Inferior parietal cortex (tissue), 1 donor: ENCODE results near the gene VIL1.
A peak's percentile ranks its signal among the peaks of the same experiment; 100 is the strongest.

Experiments
- DNase-seq: peaks from one replicate; pipeline ENCODE4 v3.0.0-alpha.2; 2016; ENCODE audit errors: extremely low spot score

VIL1 gene

DNA sequence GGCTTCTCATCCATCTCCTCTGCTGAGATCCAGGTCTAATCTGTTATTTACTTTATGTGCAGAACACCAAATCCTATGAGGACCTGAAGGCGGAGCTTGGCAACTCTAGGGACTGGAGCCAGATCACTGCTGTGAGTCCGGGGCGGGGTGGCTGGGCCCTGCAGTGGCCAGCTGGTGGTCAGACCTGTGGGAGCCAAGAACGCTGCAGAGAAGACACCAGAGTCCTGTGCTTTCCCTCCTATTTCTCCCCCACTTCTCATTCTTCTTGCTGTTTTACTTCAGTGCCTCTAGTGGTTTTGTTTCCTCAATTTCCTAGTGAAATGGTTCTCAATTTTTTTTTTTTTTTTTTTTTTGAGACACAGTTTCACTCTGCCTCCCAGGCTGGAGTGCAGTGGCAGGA is 19.7 kb downstream of the VIL1 start:
- no peak for DNase-seq

DNA sequence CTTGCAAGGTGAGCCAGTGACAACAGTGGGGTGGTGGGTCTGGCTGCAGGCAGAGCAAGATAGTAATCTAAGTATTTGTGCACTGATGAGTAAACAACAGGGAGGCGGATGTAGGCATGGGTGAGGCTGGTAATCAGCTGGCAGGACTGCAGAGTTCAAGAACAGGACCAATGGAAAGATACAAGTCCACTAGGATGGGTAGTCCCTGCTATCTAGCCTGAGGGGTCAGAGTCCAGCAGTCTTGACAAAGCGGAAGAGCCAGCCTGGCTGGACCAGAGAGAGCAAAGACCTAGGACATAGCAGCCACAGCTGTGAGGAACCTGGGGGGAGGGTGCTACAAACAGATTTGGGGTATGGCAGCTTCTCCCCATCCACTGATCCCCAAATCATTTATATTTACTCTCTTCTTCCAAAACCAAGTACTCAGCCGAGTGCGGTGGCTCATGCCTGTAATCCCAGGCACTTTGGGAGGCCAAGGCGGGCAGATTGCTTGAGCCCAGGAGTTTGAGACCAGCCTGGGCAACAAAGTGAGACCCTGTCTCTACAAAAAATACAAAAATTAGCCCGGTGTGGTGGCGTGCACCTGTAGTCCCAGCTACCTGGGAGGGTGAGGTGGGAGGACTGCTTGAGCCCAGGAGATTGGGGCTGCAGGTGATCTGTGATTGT is 25.9 kb downstream of the VIL1 start:
- no peak for DNase-seq

DNA sequence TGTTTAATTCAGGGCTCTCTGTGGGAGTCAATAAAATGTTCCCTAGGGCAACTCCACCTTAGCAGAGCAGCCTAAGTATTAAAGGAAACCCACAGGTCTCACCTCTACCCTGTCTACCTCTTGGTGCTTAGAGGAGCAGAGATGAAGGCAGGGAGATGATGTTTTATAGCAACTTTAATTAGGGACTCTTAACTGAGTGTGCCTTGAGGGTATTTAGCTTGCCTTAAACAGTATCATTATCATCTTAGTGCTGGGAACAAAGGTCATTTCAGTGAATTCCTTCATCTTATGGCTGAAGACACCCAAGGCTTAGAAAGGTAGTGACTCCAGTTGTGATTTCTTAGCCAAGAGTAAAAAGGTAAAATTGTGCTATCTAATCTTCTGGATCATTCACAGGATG is 26.7 kb downstream of the VIL1 start:
- no peak for DNase-seq

DNA sequence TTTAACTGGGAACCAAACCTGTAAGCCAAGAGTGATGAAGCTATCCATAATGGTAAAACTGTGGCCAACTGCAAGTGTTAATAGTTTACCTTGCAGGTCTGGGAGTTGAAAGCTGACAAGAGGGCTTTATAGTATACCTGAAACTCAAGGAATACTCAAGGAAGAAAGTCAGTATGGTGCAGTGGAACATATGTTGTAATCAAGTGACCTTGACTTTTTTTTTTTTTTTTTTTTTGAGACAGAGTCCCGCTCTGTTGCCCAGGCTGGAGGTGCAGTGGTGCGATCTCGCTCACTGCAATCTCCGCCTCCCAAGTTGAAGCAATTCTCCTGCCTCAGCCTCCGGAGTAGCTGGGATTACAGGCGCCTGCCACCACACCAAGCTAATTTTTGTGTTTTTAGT is 27.6 kb downstream of the VIL1 start:
- DNase-seq, result no peak

DNA sequence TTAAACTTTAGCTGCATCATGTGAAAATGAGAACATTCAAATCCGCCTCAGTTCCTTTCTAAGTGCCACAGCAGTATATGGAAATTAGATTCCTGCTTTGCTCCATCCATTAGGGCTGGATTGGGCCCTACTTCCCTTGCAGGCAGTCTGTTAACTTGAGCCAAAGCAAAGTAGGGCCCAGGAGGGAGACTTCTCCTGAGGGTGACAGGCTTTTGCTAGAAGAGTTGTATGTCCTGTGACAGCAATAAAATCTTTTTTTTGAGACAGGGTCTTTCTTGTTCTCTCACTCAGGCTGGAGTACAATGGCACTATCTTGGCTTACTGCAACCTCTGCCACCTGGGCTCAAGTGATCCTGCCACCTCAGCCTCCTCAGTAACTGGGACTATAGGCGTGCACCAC is 28.1 kb downstream of the VIL1 start:
- DNase-seq, result no peak

DNA sequence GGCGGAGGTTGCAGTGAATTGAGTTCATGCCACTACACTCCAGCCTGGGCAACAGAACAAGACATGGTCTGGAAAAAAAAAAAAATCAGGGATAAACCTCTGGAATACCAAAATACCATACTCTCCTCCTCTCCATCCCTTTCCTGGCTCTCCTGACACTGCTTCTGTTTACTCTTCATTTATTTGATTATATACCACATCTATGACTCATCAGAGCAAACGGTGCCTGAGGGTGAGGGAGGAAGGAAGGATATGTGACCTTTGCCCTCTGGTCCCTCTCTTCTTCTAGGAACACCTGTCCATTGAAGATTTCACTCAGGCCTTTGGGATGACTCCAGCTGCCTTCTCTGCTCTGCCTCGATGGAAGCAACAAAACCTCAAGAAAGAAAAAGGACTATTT is 30.0 kb downstream of the VIL1 start:
- DNase-seq, result no peak

DNA sequence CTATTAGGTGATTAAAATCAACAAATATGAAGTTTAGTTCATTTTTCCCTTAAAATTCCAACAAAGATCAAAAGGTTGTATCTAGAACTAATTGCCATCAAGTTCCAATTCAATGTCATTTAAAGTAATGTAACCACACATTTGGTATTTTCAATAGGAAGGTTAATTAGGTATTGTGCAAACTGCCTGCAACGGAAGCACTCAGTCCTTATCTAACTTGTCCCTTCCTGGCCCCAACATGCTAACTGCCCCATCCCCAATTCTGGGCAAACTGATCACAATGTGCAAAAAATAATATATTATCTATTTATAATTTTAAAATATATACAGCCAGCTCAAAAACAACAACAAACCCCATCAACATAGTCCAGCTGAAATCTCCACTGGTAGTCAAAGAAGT is 33.2 kb downstream of the VIL1 start:
- no peak for DNase-seq

DNA sequence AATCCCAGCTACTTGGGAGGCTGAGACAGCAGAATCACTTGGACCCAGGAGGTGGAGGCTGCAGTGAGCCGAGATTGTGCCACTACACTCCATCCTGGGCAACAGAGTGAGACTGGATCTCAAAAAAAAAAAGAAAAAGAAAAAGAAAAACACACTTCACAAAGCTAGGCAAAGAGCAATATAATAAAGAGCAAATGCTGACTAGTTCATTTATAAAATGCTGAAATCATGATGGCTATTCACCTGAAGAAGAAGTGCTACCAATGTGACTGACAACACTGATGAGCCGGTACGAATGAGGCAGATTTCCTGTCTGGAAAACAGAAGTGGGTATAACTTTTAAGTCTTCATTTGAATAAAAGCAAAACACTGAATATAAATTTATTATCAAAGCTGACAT is 37.9 kb downstream of the VIL1 start:
- DNase-seq, result no peak

DNA sequence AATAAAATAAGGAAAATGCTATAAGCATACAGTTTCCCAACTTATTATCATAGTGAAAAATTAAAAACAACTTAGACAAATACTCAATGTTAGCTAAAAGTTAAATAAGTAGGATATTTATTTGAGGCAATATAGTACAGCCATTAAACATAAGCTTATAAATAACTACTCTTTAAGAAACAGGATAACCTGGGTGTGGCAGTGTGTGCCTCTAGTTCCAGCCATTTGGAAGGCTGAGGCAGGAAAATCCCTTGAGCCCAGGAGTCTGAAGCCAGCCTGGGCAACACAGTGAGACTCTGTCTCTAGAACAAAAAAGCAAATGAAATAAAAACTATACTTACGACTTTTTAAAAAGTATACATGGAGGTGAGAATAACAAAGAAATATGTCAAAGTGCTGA is 39.7 kb downstream of the VIL1 start:
- DNase-seq, result no peak

DNA sequence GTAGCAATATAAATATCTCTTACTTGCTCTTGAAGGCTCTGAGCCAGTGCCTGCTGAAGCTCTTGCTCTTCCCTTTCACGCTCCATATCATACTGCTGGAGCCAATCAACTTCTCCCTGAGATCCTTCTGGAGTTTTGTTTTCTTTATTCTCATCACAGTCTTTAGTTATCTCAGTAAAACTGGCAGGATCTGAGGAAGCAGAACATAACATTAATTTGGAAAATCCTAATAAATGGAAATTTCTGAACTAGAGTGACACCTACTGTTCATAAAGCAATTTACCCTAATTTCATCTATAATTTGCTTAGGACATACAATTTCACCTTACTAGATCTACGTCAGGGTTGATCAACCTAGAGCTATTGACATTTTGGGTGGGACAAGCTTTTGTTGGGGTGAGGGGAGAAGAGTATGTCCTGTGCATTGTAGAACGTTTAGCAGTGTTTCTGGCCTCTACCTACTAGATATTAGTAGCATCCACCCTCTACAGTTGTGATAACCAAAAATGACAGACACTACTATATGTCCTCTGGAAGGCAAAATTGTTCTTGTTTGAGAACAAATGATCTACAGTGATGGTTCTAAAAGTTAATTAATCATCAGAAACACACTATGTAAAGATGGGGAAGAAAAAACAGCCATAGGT is 47.2 kb downstream of the VIL1 start:
- DNase-seq, result peak; percentile 33

DNA sequence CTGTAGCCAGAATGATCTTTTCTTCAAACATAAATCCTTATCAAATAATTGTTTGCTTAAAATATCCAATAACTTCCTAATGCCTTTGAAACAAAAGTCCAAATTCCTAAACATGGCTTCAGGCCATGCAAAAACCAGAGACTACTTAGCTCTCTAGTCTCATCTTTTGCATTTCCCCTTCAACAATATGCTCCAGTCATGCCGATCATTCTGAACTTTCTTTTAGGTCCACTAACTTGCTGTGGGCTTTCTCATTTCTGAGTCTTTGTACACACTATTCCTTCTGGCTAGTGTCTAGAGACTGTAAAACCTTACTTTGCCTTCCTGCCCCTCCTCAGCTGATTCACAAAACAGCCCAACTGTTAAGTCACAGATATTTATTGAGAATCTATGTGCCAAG is 51.5 kb downstream of the VIL1 start:
- no peak for DNase-seq

DNA sequence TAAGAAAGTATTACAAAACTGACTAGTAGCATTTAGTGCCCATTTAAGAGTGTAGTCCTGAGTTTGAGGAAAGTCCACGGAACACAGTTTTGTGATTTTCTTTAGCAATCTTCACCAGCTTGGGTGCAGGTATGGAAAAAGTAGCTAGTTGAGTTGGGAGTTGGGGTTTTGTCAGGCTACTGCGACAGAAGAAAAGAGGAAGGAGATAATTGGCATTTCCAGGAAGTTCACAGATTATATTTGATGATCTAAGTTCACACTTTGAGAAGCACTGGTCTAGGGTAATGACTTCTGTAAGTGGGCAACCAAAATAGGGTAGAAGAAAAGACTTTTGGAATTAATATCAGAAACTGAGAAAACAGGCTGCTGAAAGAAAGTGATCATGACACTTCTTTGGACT is 52.1 kb downstream of the VIL1 start:
- DNase-seq, result no peak

DNA sequence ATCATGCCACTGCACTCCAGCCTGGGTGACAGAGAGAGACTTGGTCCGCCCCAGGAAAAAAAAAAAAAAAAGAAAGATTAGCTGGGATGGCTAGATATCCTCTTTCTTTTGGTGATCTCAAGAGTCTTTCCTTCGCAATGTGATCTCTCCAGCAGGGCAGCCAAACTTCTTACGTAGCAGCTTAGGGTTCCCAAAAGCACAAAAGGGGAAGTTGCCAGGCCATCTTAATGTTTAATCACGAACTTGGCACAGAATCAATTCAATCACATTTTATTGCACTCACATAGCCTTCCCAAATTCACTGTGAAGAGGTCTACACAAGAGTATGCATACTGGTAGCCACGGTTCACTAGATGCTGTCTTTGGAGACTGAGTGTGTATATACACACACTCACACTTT is 53.1 kb downstream of the VIL1 start:
- DNase-seq, result no peak

DNA sequence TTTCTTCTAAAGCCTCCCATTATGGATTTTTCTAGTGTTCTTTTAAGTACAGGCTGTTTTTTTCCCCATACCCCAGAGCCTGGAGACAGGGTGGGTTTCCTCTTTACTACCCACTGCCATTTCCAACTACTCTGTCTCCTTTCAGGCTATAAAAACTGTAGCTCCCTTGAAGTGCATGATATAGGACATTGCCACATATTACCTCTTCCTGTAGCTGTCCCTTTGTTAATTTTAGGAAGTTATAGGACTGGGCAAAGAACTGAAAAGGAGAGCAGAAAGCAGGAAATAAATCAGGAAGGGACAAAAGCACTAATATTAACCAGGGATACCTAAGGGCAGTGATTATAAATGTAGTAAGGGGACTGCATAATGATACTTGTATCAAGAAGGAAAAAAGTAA is 54.1 kb downstream of the VIL1 start:
- DNase-seq, result no peak

DNA sequence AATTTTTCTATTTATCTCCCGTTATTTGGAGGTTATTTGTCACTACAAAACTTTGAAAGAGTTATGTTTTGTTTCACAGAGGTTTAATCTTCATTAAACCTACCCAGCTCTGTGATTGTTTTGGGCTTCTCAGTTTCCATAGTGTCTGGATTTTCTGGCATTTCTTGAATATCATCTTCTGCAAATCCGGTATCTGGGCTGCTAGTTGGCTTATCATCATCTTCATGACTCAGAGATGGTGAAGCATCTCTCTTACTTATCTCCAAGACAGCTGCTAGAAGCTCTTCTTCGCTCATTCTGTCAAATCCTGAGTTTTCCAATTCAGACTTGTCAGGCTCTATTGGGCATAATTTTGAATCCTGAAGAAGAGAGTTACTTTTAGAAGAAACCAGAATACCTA is 55.6 kb downstream of the VIL1 start:
- no peak for DNase-seq

DNA sequence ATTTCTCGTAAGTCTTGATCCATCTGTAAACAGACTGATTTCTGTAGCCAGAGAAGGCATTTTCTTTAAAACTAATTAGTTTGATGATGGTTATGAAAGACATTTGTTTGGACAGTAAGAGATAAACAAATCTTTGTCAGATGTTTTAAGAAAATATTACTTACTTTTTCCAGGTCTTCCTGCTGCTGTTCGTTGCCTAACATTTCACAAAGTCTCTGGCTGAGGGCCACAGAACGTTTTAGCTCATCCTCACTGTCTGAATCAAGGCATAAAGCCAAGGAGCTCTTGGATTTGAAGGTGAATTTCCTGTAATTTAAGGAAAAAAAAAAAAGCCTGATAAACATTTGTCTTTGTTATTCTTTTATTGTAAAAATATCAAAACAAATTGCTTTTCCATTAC is 57.8 kb downstream of the VIL1 start:
- DNase-seq, result no peak

DNA sequence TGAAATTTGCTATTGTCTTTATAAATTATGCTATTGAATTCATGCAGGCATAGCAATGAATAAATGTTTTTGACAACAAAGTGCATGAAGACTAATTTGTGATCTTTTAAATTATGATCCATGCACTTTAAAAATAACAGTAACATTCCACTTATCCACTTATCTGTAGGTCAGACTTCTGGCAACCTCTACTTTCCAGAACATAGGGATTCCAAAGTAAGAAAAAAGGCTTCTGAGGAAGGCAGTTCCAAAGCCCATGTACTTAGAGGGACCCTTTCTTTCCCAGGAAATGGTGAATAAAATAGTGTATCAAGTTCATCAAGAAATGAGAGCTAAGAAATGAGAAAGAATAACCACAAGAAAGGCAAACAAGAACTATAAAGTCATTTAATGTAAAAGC is 58.3 kb downstream of the VIL1 start:
- DNase-seq, result no peak

DNA sequence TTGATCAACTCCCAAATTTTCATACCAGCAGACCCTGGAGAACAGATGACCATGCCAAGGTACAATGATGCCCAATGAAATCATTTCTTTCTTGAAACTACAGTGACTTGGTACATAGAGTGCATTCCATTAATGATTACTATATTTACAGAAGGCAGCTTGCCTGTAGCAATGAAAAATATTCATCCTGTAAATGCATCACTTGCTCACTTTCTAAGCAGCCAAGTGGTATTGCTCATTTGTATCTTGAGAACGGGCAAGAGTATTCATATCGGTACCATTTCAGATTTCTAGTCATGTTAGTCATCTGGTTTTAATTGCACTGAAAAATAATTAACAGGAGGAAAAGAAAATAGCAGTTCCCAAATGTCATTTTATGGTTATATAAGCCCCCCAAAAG is 59.6 kb downstream of the VIL1 start:
- DNase-seq, result no peak

DNA sequence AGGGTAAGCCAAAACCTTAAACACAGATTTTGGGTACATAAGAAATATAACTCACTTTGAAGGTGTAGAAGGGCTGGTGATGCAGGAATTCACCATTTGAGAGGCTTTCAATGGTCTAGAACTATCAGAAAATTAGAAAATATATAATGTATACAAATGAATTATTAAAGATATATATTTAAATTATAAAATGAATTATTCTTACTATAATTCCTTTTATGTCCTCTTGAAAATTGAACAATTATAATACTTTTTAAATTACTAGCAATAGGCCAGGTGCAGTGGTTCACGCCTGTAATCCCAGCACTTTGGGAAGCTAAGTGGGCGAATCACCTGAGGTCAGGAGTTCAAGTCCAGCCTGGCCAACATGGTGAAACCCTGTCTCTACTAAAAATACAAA is 60.7 kb downstream of the VIL1 start:
- no peak for DNase-seq

DNA sequence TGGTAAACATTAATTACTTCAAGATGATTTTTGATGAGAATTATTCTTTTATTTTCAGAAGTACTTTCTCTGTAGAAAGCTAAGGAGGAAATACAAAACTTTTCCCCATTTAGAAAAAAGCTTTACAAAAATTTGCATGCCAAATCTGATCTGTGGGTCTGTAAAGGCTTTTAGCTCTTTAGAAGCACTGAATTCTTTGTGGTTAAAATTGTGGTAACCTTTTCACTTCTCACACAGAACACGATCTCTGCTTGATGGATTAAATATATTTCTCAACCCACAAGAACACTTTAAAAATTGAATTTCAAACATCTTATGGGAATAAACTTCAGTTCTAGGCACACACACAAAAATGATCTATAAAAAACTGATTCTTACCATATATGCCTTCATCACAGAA is 63.7 kb downstream of the VIL1 start:
- DNase-seq, result no peak

DNA sequence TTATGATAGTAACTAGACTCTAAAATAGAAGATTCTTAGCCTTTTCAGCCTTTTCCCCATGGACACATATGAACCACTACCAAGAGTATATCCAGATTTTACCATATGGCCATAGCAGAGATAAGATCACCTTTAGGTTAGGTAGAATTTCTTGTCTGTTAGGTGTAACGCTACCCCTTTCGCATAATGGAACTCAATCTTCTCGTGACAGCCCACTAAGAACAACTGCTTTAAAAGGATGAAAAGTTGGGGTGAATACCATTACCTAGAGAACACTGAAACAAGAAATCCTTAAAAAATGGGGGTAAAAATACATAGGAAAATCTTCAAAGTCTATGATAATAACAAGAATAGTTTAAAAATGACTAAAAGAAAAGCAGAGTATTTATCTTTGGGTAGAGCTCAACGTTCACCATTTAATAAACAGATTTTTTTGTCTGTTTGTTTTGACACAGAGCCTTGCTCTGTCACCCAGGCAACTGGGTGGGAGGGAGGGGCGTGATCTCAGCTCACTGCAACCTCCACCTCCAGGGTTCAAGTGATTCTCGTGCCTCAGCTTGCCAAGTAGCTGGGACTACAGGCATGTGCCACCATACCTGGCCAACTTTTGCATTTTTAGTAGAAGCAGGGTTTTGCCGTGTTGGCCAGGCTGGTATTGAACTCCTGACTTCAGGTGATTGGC is 67.2 kb downstream of the VIL1 start:
- no peak for DNase-seq

DNA sequence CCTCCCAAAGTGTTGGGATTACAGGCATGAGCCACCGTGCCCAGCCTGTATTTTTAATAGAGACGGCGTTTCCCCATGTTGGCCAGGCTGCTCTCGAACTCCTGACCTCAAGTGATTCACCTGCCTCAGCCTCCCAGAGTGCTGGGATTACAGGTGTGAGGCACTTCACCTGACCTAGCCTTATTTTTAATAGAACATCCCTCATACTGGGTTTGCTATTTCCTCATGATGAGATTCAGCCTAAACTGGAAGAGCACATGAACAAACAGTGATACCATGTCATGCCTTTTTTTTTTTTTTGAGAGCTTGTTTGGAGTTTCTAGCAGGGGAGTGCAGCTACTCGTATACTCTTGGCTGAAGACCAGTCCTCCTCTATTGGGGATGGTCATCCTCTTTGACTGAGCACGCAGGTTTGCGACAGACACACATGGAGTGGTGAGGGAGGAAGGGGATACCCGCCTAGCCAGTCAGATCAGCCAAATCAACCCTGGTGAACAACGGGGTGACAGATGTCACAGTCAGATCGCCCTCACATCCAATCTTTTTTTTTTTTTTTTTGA is 81.7 kb downstream of the VIL1 start:
- no peak for DNase-seq

DNA sequence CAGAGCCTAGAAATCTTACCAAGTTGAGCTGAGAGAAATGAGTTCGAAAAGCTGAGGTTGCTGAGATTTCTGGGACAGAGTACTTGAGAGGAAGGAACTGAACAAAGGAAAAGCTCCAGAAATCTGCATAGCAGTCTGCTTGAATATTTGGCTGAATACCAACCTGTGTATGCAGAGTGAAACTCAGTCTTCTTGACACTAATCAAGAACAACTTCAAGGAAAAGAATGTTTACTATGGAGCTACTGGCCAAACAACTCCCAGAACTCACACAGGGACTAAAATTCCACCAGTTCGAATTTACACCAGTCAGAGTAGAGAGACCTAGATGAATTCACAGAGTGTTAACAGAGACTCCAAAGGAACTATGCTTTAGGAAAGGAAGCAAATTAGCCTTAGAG is 82.7 kb downstream of the VIL1 start:
- DNase-seq, result no peak
